Measurements from ENCODE around the gene SORL1.

SORL1 gene

DNA sequence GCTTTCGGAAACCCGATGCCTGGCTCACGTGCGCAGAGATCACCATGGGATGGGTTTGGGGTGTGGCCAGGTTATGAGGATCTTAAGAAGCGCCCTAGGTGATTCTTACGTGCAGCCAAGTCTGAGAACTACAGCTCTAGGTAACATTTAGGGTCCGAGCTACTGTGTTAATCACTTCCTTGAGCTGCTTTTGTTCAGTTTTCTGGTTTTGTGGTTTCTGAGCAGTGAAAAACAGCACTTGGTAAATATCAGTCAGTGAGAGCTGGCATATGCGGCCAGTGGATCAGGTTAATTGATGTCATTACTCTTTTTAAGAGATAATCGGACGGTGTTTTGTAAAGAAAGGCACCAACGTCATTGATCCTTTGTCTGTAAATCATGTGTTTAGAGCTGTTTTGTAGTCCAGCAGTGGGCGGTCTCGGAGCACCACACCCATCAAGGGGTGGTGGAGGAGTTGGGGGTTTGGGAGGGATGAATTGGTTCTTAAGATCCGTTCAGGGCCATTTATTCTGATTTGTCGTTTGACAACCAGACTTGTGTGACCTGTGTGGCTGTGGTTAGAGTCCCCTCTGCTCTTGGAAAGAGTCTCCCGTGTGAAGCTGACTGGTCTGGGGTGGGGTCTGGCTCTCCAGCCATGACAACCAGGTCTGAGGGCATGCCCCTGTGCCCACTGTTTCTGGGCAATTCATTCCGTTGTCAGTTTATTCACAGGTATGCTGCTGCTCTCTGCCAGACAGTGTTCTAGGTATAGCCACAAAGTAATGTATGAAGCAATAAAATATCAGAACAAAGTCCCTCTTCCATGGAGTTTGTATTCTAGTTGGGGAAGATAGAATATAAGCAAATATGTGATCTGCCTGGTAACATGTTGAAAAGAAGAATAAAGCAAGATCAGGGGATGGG, 62.6 kb downstream of the SORL1 start:
- DNase-seq (ENCODE audit: low spot score) = no peak
- TF ChIP-seq, protein P1, sequence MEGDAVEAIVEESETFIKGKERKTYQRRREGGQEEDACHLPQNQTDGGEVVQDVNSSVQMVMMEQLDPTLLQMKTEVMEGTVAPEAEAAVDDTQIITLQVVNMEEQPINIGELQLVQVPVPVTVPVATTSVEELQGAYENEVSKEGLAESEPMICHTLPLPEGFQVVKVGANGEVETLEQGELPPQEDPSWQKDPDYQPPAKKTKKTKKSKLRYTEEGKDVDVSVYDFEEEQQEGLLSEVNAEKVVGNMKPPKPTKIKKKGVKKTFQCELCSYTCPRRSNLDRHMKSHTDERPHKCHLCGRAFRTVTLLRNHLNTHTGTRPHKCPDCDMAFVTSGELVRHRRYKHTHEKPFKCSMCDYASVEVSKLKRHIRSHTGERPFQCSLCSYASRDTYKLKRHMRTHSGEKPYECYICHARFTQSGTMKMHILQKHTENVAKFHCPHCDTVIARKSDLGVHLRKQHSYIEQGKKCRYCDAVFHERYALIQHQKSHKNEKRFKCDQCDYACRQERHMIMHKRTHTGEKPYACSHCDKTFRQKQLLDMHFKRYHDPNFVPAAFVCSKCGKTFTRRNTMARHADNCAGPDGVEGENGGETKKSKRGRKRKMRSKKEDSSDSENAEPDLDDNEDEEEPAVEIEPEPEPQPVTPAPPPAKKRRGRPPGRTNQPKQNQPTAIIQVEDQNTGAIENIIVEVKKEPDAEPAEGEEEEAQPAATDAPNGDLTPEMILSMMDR (IDR thresholded peaks at IDR 0.05; ENCODE audit: extremely low read depth, missing control alignments) = no peak

DNA sequence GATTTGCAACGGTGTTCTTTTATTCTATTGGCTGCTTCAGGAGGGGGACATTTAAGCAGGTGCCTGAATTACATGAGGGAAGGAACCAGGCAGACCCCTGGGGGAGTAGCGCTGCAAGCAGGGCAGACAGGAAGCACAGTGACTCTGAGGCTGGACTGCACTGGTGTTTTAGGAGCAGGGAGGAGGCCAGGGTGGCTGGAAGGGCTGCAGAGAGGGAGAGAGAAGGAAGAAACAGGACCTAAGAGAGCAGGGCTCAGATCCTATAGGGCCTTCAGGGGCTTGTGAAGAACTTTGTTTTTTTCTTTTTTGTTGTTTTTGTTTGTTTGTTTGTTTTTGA, 63.2 kb downstream of the SORL1 start:
- TF ChIP-seq, protein P1 (IDR thresholded peaks at IDR 0.05; ENCODE audit: extremely low read depth, missing control alignments) = no peak
- DNase-seq (ENCODE audit: low spot score) = no peak

DNA sequence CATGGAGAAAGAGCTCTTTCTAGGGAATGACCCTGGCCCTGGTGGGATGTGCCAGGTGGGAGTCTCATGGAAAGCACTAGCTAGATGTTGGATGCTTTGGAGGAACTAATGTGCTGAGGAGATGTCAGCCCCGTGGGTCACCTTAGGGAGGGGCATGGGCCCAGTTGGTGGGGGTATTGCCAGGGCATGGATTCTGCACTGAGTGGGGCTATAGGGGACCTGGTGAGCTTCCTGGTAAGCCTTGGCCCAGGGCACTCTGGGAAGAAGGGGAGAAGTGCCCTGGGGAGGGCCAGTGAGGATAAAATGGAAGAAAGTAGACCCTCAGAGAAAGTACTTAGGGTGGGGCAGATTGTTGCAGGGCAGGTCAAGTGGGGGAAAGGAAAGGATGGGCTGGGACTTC, 65.9 kb downstream of the SORL1 start:
- DNase-seq (ENCODE audit: low spot score) = no peak
- TF ChIP-seq, protein P1 (IDR thresholded peaks at IDR 0.05; ENCODE audit: extremely low read depth, missing control alignments) = no peak

DNA sequence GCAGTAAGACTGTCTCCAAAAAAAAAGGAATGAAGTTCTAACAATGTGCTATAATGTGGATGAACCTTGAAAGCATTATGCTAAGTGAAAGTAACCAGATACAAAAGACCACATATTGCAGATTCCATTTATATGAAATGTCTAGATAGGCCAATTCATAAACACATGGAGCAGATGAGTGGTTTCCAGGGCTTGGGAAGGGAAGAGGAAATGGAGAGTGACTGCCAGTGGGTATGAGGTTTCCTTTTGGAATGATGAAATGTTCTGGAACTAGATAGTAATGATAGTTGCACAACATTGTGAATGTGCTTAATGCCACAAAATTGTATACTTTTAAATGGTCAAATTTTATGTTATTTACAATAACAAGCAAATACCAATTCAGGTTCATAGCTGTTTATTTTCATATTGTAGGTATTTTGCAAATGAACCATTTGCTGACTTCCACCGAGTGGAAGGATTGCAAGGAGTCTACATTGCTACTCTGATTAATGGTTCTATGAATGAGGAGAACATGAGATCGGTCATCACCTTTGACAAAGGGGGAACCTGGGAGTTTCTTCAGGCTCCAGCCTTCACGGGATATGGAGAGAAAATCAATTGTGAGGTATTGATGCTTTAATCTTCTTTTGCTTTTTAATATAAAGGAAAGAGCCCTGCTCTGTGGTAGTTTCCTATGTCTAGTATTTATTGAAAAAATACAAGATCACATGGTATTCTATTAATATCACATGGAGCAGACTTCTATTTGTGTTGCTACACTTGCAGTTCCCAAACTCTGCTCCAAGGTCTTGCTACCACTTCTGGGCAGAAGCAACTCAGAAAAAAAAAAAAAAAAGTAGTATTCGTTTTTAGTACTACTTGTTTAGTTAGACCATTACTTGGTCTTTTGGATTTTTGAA, 68.4 kb downstream of the SORL1 start:
- TF ChIP-seq, protein P1 (IDR thresholded peaks at IDR 0.05; ENCODE audit: extremely low read depth, missing control alignments) = no peak
- no peak for DNase-seq (ENCODE audit: low spot score)

DNA sequence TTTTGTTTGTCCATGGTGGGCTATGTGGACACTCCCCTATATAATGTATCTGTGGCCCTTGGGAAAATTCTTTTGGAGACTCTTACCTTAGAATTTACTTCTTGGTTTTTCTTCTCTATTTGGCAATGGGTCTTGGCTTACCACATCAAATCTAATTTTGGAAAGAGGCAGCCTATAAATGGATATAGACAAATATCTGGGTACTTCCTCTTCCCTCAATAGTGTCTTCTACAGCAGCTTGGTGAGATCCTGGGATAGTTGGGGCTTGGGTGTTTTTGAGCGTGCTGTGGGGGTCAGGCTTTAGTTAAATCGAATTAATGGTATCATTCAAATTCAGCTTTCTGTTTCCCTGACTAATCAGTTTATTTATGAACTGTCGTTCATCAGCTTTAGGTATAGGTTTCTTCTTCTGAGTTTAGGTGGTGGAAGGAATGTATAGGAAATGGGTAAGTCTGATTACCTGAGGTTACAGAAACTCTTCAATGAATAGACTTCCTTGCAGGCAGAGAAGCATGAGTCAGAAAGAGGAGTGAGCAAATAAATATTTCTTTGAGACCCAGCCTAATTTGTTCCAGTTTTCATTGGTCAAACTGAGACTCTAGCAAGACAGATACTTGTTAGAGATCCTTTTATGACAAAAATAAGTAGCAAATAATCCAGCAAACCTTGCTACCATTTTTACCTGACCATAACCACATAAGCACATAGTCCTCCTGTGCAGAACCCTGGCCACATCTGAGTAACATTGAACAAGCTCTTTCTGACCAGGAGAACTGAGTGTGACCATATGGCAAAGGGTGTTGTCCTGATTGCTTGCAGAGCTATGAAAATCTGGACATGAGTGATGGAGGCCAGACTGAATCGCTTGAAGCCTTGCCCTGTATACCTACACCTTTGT, 69.3 kb downstream of the SORL1 start:
- DNase-seq (ENCODE audit: low spot score) = peak; percentile 14
- TF ChIP-seq, protein P1 (IDR thresholded peaks at IDR 0.05; ENCODE audit: extremely low read depth, missing control alignments) = no peak

DNA sequence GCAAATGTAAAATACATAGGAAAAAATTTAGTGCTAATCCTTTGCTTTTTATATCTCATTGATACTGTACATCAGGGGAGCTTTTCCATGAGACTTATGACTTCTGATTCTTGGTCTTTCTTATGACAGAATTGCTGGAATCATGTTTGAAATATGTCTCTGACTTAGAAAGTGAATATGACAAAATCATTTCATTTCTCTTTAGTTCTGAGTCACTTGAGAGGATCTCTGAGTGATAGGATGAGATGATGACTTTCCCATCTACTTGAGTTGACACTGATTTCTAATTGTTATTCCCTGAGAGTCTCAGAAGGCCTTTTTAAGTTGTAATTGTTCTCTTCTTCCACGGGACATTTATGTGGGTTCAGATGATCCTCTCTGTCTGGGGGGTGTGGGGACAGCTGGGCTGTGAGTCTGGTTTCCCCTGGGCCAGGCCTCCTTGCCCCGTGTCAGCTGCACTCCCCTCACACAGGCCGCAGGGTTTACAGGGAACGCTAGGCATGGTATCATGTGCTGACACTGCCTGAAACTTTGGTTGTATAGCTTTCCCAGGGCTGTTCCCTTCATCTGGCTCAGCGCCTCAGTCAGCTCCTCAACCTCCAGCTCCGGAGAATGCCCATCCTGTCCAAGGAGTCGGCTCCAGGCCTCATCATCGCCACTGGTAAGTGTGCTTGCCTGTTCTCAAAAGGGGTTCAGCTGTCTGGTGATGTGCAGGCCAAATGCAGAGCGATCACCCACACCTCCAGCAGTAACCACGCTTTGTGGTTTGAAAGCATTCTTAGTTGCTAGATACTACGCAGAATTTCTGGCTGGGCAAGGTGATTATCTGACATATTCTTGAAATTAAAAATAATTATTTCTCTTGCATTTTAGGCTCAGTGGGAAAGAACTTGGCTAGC, 70.2 kb downstream of the SORL1 start:
- no peak for DNase-seq (ENCODE audit: low spot score)
- TF ChIP-seq, protein P1 (IDR thresholded peaks at IDR 0.05; ENCODE audit: extremely low read depth, missing control alignments) = no peak

Data from GM20000 (cell line).